ENCODE results near the gene GKN2.

GRCh38 chr2:68921646-68922045 lies 31.0 kb downstream of the GKN2 start:
- no peak for TF ChIP-seq CTCF (IDR thresholded peaks at IDR 0.05)
- no peak for TF ChIP-seq POLR2A (IDR thresholded peaks at IDR 0.05)
